Bladder microvascular endothelial cell (primary cell): Measurements from ENCODE around the gene PLA1A. TPM values are rescaled to one million over a fixed set of nuclear protein-coding genes. Genes with fewer than 3 reads are reported as not detected.

Source experiments
- total RNA-seq: library from RNA; depleted of rRNA; stranded (reverse); fragments of >200 nt; gene quantifications from 2 replicates; pipeline ENCODE4 v1.2.3, GENCODE V29; 2014

Gene PLA1A, protein sequence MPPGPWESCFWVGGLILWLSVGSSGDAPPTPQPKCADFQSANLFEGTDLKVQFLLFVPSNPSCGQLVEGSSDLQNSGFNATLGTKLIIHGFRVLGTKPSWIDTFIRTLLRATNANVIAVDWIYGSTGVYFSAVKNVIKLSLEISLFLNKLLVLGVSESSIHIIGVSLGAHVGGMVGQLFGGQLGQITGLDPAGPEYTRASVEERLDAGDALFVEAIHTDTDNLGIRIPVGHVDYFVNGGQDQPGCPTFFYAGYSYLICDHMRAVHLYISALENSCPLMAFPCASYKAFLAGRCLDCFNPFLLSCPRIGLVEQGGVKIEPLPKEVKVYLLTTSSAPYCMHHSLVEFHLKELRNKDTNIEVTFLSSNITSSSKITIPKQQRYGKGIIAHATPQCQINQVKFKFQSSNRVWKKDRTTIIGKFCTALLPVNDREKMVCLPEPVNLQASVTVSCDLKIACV
- 1.8 and 20.3 TPM in 2 replicates for total RNA-seq

DNA sequence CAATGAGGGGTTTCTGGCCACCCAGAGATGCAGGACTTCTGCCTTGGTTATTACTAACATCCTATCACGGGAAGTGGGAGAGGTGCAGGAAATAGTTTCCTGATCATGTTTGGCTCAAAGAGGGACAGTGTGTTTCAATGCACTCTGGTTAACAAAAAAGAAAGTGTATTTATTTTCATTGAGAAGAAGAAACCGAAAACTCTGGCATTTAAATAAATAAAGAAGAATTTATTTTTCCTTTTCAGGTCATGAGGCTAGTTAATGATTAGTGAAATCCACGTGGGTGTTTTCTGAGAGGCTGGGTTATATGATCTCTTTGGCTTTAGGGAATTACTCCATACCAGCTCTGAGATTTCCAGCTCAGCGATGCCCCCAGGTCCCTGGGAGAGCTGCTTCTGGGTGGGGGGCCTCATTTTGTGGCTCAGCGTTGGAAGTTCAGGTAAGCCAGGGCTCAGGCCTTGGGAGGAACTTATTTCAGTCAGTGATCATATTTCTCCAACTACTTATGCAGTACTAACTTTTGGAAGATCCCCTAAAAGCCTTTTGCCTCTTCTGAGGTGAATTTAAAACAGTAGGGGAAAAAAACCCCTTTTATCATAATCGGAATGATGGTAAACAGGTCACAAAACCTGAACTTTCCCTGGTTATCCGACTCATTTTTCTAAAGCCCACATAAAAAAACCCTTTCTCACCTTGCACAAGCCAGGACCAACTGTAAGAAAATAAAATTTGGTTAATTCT lies at the start of gene PLA1A:
PLA1A (plus strand) TSS at position 338 of the 741 bp plus-strand sequence; CDS start at position 367, 29 bp downstream.

GRCh38 chr3:119559441-119559963 lies 38.2 kb upstream of the PLA1A start, which contains the start of gene CD80:
CD80 (minus strand) TSS chr3:119559614; CDS start chr3:119557728, 1,886 bp downstream.

DNA sequence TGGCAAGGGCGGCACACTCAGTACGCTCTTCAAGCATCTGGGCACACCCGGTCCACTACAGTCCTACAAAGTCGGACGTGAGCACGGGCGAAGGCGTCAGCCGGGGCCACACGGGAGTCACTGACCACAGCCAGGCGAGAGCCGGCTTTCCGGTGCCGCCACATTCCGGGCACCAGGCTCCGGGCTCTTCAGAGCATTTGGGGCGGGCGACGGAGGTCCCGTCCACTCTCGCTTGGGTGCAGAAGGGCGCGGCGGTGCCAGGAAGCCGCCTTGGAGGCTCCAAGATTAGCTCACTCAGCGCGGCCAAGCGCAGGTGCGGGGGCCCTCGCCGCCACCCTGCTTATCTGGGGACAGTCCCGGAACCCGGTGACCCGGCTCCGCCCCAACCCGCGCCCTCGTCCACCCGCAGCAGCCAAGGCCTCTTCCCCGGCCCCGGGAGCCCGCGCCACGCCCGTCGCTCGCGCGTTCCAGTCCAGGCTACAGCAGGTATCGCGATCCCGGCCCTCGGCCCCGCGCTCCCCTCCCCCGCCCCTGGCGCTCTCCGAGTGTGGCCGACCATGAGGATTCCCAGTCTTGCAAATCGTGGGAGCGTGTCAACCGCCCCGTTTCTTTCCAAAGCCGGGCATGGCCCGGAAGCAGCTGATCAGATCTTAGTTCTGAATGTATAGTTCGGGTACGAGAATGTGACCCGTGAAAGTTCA lies 18.2 kb upstream of the PLA1A start, which contains the start of gene ADPRH:
ADPRH (plus strand) TSS at position 127 of the 701 bp plus-strand sequence. CDS start 2,678 bp downstream, outside the sequence.

GRCh38 chr3:119660474-119661440 lies 63.1 kb downstream of the PLA1A start, which contains the start of gene POPDC2:
POPDC2 (minus strand) TSS chr3:119660589; CDS start chr3:119660423, 166 bp downstream.

DNA sequence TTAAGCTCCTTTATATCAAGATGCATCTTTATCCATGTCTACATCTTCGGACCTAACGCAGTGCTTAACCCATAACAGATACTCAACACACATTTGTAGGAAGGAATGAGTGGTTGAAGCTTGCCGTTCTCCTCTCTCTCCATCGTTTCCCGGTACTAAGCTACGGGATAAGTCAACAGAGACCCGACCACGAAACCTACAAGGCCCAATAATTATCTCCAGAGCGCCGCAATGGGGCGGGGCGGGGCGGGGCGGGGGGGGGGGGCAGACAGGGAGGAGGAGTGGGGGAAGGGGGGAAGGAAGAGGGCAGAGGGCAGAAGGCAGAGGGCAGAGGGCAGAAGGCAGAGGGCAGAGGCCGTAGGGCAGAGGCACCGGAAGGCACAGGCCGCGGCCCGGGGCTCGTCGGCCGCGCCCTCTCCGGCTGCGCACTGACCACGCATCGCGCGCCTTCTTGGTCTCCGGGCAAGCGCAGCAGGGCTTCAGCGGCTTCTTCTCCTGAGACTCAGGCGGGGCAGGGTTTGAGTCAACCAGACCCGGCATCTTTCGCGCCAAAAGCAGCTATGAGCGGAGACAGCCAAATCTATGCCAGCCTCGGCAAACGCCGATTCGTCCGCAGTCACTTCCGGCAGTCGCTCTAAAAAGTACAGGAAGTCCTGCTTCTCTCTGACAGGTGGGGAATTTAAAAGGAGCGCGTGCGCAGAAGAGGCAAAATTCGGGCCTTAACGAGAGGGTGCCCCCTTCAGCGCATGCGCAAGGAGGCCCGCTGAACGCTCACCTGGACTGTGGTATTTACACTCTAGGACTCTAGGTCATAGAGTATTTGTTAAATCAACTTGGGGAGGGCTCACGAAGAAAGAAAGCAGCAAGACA lies 79.3 kb downstream of the PLA1A start, which contains the start of gene COX17:
COX17 (minus strand) TSS at position 636 of the 870 bp plus-strand sequence; CDS start at position 540, 96 bp downstream.

Other genes starting within 250 kb of the PLA1A start
- 22.2 and 53.9 TPM in 2 replicates for gene TMEM39A, start 134.3 kb upstream of the PLA1A start, total RNA-seq
- gene POGLUT1, start 128.9 kb upstream of the PLA1A start, total RNA-seq, result 9.6 and 29.3 TPM in 2 replicates
- gene TIMMDC1, start 99.3 kb upstream of the PLA1A start, total RNA-seq, result 28.2 and 31.4 TPM in 2 replicates
- gene CD80, start 38.3 kb upstream of the PLA1A start, total RNA-seq, result 0.06 TPM in 1 of 2 replicates, not detected in the other
- 7.1 and 12.3 TPM in 2 replicates for gene ADPRH, start 18.4 kb upstream of the PLA1A start, total RNA-seq
- 0.16 and 0.76 TPM in 2 replicates for gene POPDC2, start 62.7 kb downstream of the PLA1A start, total RNA-seq
- gene COX17, start 79.5 kb downstream of the PLA1A start, total RNA-seq, result 22.7 and 26.5 TPM in 2 replicates
- 0.38 TPM in 1 of 2 replicates, not detected in the other for gene CFAP91, start 105.1 kb downstream of the PLA1A start, total RNA-seq
- under 0.01 TPM in 1 of 2 replicates, not detected in the other for gene NR1I2, start 184.2 kb downstream of the PLA1A start, total RNA-seq